Stimulated activated CD4-positive, alpha-beta T cell treated with anti-CD3 and anti-CD28 coated beads, Interleukin-1b, Interleukin-23, amount 100 ng/mL, for 1 hour (primary cell): ENCODE data around the gene ZNF141.
"Not testable (repeated sequence)": the region's sequence is repeated elsewhere in the genome, so short reads cannot be mapped to it uniquely, and the experiment has no call there.

Source experiments
- DNase-seq, 2 donors: peaks; one replicate each; pipeline ENCODE4 v3.0.0-alpha.2; 2020; ENCODE audit warnings: low read depth in 2 of 2

ZNF141 gene

DNA sequence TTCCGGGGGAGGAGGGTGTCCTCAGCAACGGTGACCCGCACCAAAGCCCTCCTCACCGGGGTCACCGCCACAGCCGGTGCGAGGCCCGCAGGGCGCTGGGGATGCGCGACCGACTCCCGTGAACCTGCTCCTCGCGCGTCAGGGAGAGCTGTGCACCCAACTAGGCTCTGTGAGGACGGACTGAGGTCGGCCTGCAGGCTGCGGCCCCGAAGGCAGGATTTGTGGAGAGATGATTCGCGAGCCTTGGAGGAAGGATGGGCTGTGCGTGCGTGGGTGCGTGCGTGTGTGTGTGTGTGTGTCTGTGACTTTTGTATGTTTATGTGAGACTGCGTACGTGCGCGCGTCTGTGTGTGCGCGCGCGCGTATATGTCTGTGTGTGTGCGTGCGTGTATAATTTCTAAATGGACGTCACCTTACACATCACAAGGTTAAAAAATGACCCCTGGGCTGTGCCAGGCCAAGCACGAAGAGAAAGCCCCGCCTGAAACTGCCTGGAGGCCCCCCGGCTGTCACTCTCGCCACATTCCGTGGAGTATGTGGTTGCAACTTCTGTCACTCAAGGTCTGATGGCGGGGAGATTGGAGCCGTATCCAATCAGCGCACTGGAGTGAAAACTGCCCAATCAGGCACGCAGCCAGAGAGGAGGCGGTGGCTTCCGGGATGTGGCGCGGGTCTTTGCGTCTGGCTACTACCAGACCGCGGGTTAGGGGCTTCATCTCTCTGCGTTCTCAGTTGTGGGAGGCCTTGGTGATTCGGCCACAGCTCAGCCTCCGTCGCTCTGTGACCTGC is at the start of gene ZNF141:
Gene ZNF141 (plus strand): TSS at position 672 of the 789 bp plus-strand sequence. CDS start 170 bp downstream, outside the sequence.
- DNase-seq: peak; percentile 73

DNA sequence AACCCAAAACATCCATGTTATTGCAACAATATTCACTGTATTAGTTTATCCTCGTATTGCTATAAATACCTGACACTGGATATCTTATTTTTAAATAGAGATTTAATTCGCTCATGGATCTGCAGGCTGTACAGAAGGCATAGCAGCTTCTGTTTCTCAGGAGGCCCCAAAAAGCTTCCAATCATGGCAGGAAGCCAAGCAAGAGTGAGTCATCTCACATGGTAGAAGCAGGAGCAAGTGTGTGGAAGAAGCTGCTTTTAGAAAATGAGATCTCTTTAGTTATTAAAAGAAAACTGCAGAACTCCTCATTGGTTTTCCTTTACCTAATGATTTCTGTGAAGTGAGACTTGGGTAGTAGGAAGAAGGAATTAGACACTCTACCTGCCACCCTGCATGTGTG is 48.7 kb upstream of the ZNF141 start:
- DNase-seq: no peak

DNA sequence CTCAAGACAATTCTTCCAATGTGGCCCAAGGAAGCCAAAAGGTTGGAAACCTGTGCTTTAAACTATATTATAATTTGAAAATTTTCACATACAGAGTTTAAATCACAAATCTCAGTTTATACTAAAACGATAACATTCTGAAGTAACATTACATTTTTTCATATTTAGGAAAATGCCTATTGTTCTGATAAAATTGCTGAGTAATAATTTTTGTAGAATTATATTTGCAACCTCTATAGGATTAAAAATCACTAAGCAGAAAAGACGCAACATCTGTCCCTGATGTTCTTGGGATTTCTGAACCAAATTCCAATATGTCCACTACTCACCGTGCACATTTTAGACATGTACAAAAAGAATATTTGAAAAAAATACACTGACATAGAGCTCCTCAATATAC is 42.9 kb upstream of the ZNF141 start:
- no peak for DNase-seq

DNA sequence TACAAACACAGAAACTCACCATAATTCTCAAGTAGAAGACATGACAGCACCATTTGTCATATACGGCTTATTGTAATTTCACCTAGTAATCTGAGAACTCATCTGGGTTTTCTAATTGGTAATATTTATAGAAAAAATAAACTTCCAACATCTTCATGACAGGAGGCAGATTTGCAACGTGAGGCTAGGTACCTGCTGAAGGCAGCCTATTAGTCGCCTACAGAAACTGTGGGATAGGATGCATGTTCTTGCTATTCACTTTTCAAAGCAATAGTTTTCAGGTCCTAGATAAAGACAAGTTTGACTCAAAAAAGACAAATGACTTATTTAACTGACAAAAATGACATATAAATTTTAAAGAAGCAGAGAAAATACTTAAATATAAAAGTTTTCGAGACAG is 35.2 kb upstream of the ZNF141 start:
- DNase-seq: no peak

DNA sequence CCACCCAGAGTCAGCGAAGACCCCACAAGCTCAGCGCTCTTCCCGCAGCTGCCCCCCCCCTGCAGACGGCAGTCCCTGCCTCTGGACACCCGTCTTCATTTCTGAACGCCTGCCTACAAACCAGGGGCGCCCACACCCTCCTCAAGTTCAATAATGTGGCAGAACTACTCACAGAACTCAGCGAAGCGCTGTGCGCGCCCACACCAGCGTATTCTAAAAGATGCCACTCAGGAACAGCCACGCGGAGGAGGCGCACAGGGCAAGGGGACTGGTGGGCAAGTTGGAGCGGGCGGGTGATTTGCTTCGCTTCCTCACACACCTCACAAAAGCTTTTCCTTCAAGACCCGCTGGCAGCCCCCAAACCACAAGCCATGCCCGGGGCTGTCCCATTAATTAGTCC is 33.1 kb upstream of the ZNF141 start:
- DNase-seq: not testable (repeated sequence)

DNA sequence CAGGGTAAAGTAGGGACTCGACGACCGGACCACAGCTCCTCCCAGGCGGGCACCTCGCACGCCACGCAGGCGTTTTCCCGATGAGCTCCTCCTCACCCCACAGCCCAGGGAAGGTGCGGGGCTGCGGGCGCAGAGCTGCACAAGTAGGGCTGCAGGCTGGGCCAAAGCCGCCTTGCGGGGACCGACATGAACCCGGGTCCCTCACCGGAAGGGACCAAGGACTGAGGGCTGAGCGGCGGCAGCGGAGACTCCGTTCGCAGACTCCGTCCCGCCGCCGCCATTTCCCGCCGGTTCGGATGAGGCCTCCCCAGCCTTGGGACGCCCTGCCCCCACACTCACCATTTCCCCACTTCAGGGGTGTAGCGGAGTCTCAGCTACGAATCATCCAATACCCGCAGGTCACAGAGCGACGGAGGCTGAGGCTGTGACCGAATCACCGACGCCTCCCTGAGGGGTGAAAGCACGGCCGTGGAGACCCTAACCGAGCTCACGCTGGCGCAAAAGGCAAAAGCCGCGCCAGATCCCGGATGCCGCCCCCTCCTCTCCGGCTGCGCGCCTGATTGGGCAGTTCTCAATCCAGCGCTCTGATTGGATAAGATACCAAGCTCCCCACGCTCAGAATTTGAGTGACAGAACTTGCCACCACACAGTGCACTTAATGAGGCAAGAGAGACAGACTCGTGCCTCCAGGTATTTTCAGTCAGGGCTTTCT is 32.5 kb upstream of the ZNF141 start, which contains the start of gene ZNF732:
Gene ZNF732 (minus strand): TSS at position 506 of the 712 bp plus-strand sequence. CDS start 164 bp downstream, at position 342.
- no peak for DNase-seq

DNA sequence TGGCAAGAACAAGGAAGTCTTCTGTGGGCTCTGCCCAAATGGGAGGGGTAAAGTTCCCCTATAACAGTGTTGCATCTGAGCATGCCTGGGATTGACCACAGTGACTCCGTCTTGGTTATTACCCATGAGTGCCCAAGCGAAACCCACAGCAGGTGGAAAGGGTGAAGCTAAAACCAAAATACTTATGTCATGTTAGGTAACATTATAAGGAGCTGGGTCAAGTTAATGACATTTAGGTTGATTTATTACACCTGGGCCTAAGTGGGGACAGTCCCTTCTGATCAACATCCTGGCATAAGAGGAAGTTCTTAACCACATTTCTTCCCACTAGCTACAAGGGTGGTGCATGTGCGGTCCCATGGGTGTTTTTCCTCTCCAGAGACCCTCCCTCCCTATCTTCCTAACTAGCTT is 31.1 kb upstream of the ZNF141 start:
- no peak for DNase-seq

DNA sequence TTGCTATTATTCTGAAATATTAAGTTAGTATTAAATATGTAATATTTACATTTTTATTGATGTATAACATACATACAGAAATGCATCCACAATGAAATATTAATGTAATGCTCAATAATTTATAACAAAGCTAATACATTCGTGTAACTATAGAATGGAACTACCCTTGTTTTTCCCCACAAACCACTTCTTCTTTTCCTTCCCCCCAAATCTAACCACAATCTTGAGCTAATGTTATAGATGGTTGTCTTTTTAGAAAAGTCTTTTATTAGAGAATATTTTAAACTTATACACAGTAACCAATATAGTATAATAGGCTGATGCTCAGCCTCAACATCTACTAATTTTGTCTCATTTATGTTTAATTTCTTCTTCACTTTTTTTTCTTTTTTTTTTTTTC is 27.8 kb upstream of the ZNF141 start:
- DNase-seq: no peak

DNA sequence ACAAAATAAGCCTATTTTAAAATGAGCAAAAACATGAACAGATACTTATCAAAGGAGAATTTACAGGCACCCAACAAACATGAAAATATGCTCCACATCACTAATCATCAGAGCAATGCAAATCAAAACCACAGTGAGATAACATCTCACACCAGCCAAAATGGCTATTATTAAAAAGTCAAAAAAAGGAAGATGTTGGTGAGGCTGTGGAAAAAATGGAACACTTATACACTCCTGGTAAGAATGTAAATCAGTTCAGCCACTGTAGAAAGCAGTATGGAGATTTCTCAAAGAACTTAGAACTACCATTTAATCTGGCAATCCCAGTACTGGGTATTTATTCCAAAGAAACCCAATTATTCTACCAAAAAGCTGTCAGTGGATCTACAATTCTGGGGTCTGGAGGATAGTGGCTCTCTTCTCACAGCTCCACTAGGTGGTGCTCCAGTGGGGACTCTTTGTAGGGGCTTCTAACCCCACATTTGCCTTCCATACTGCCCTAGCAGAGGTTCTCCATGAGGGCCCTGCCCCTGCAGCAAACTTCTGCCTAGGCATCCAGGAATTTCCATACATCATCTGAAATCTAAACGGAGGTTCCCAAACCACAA is 23.2 kb upstream of the ZNF141 start:
- DNase-seq: no peak

DNA sequence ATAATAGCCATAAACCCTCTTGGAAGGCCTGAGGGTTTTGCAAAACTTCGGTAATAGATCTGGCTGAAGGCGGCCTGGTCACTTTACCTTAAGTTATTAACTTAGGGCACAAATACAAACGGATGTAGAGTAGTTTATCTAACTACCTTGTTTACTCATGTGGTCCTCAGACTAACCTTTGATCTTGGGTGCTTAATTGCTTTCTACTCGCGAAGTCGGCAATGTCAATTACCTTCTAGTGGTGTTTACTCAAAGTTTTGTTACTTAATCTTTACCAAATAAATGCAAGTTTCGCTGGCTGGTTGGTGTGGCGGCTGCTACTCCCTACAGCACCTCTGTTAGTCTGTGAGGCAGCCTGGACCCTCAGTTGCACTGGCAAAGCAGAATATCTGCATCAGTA is 8.9 kb upstream of the ZNF141 start:
- DNase-seq: no peak

DNA sequence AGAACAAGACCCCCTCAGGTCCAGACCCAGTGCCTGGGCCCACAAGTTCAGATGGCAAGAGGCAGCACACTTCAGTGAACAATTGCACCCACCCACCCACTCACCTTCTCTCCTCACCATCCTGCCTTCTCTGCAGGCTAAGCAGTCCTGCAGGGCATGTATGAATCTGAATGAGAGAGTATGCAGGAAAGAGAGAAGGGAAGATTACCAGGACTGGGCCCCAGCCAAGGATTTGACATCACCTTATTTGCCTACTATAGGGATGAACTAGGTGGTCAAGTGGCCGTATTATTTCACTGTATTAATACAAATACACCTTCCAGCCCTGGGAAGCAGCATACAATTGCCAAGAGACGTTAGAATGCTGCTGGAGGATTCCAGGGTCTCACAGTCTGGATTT is 2.1 kb upstream of the ZNF141 start:
- no peak for DNase-seq

DNA sequence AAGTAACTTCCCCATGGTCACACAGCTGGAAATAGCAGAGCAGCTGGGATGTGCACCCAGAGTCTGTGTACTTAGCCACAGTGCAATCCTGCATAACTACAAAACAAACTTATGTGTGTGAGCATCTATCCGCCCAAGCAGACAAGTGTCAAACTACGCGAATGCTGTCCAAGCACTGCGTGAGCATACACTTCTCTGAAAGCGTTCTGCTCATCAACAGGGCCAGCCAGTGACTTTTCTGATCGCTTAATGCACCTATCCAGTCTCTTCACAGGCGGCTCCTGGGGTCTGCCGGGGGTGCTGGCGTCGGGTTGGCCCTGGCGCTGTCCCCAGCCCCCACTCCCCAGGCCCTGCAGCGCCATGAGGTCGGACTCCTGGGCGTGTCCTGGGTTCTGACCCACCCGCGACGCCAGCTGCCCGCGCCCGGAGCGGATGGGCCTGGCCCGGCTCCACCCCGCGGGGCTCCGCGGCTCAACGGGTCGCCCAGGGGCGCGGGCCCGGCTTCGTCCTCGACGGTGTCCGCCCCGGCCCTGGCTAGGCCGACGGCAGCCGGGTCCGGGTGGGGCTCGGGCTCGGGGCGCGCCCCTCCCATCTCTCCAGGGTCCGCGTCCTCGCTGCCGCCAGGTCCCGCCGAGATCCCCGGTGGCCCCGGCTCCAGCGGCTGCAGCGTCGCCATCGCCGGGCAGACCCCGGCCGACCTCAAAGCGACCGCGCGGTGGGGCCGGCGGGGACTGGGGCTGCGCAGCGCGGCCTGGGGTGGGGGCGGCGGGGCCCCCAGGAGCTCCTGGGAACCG is 1.3 kb upstream of the ZNF141 start:
- DNase-seq: no peak

DNA sequence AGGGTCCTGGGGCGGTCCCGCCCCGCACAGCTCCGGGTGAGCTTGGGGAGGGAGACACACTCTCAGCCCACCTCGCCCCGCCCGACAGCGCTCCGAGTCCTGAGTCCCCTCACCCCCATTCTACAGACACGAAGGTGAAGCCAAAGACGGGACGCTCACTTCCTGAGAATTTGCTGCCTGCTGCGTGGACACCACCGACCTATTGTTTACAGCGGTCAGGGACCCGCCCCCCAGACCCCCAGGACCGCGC is 796 bp upstream of the ZNF141 start:
- DNase-seq: no peak

DNA sequence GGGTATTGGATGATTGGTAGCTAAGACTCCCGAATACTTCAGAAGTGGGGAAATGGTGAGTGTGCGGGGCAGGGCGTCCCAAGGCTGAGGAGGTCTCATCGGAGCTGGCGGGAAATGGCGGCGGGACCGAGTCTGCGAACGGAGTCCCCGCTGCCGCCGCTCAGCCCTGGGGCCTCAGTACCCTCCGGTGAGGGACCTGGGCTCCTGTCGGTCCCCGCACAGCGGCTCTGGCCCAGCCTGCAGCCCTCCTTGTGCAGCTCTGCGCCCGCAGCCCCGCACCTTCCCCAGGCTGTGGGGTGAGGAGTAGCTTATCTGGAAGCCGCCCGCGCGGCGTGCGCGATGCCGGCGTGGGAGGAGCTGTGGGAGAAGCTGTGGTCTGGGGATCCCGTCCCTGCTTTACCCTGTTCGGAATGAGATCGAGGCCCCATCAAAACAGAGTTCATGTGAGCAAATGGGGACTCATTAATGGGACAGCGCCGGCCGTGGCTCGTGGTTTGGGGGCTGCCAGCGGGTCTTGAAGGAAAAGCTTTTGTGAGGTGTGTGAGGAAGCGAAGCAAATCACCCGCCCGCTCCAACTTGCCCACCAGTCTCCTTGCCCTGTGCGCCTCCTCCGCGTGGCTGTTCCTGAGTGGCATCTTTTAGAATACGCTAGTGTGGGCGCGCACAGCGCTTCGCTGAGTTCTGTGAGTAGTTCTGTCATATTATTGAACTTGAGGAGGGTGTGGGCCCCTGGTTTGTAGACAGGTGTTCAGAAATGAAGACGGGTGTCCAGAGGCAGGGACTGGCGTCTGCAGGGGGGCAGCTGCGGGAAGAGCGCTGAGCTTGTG is 531 bp downstream of the ZNF141 start:
- peak in 1 of 2 donors; percentile 24 for DNase-seq

DNA sequence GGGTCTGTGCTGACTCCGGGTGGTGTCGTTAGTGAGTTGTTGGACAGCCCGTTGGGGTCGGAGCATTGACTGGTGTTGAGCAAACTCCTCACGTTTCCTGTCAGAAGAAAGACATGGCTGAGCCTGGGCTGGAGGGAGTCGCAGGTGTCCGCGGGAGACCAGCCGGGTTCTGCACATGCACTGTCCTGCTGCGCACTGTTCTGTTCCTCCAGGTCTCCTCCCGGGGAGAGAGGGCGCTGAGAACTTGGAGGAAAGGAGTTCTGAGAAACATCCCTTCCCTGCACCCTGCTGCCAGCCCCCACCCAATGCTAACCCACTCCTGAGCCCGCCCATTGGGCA is 1.1 kb downstream of the ZNF141 start:
- no peak for DNase-seq

DNA sequence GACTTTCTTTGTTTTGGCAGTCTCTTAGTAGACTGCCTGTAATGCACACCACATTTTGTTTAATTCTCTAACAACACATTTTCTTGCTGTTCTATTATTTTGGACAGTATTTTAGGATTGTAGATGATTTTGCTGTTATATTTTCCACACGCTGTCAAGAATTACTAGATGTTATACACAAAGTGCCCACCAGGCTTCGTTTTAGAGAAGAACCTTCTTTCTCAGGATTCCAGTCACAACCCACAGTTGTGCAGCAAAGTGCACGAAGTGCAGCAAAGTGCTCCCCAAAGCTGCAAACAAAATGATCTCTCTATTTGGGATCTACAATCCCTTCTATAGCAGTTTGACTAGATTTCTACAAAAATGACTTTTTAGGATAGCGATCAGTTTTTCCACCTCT is 2.4 kb downstream of the ZNF141 start:
- no peak for DNase-seq

DNA sequence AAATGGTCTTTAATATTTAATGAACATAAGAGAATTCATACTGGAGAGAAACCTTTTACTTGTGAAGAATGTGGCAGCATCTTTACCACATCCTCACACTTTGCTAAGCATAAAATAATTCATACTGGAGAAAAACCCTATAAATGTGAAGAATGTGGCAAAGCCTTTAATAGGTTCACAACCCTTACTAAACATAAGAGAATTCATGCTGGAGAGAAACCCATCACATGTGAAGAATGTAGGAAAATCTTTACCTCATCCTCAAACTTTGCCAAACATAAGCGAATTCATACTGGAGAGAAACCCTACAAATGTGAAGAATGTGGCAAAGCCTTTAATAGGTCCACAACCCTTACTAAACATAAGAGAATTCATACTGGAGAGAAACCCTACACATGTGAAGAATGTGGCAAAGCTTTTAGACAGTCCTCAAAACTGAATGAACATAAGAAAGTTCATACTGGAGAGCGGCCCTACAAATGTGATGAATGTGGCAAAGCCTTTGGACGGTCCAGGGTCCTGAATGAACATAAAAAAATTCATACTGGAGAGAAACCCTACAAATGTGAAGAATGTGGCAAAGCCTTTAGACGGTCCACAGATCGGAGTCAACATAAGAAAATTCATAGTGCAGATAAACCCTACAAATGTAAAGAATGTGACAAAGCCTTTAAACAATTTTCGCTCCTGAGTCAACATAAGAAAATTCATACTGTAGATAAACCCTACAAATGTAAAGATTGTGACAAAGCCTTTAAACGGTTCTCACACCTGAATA is 35.6 kb downstream of the ZNF141 start:
- no peak for DNase-seq

DNA sequence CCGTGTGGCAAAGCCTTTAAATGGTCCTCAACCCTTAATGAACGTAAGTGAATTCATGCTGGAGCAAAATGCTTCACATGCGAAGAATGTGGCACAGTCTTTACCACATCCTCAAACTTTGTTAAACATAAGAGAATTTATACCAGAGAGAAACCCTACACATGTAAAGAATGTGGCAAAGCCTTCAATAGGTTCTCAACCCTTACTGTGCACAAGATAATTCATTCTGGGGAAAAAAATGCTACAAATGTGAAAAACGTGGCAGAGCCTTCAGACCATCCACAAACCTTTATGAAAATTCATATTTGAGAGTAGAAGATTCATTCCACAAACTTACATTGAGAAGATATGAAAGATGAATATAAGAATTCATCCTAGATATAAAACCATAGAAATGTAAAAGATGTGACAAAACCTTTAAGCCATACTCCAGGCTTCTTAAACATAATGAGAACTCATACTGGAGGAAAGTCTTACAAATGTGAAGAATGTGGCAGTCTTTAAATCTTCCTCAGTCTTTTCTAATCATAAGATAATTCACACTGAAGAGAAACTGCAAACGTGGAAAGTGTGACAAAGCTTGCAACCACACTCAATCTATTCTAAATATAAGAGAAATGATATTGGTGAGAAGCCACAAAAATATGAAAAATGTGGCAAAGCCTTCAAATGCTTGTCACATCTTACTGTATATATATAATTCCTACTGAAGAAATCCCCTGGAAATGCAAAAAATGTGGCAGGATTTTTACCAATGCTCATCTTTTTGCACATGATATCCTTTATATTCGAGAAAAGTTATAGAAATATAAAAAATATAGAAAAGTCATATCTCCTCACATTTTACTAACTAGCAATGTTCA is 36.9 kb downstream of the ZNF141 start:
- no peak for DNase-seq

DNA sequence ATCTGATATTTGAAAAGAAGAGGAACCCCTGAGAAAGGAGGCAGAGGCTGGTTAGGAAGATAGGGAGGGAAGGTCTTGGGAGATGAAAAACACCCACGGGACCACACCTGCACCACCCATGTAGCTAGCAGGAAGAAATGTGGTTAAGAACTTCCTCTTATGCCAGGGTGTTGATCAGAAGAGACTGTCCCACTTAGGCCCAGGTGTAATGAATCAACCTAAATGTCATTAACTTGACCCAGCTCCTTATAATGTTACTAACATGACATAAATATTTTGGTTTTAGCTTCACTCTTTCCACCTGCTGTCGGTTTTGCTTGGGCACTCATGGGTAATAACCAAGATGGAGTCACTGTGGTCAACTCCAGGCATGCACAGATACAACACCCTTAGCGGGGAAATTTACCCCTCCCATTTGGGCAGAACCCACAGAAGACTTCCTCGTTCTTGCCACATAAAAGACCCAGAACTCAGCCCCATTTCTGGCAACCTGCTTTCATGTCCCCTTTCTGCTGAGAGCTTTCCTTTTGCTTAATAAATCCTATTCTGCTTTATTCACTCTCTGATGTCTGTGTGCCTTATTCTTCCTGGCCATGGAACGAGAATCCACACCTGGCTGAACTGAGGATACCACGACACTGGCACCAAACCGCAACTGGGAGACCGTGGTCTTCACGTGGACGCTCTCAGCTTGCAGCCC is 46.8 kb downstream of the ZNF141 start:
- DNase-seq: no peak
